GM12872 (cell line): Measurements from ENCODE around the gene COX20.

Source experiments
- CTCF ChIP-seq: IDR thresholded peaks from 3 replicates; pipeline ENCODE4 v1.5.1; 2011; ENCODE audit warnings: low read depth, mild to moderate bottlenecking, low read length, moderate library complexity; ENCODE audit not compliant: insufficient read depth

The COX20 gene

GRCh38 chr1:244863491-244864252 lies 28.2 kb downstream of the COX20 start:
- TF ChIP-seq CTCF = no peak

- peak; percentile 40; the same call in 1 of the 3 replicates for TF ChIP-seq CTCF
Measured at GRCh38 chr1:244864253-244865027, 29.0 kb downstream of the COX20 start, which contains the start of gene HNRNPU. Gene HNRNPU, minus strand, starts transcription at chr1:244864543. Its CDS starts 236 bp downstream, at chr1:244864307.

- TF ChIP-seq CTCF = no peak
Measured at GRCh38 chr1:244865028-244865371, 29.5 kb downstream of the COX20 start.

GRCh38 chr1:244865820-244866219 lies 30.4 kb downstream of the COX20 start:
- no peak for TF ChIP-seq CTCF

GRCh38 chr1:244866355-244866754 lies 30.9 kb downstream of the COX20 start:
- no peak for TF ChIP-seq CTCF

- no peak for TF ChIP-seq CTCF
Measured at GRCh38 chr1:244868484-244869363, 33.3 kb downstream of the COX20 start.

- TF ChIP-seq CTCF = no peak
Measured at GRCh38 chr1:244869364-244869827, 33.9 kb downstream of the COX20 start.
